ENCODE measurements around the gene DCTN4. TPM values are rescaled to one million over a fixed set of nuclear protein-coding genes. Genes with fewer than 3 reads are reported as not detected.

The DCTN4 gene
- total RNA-seq, 1 donor from 2014 or later, result 73.3 TPM

DNA sequence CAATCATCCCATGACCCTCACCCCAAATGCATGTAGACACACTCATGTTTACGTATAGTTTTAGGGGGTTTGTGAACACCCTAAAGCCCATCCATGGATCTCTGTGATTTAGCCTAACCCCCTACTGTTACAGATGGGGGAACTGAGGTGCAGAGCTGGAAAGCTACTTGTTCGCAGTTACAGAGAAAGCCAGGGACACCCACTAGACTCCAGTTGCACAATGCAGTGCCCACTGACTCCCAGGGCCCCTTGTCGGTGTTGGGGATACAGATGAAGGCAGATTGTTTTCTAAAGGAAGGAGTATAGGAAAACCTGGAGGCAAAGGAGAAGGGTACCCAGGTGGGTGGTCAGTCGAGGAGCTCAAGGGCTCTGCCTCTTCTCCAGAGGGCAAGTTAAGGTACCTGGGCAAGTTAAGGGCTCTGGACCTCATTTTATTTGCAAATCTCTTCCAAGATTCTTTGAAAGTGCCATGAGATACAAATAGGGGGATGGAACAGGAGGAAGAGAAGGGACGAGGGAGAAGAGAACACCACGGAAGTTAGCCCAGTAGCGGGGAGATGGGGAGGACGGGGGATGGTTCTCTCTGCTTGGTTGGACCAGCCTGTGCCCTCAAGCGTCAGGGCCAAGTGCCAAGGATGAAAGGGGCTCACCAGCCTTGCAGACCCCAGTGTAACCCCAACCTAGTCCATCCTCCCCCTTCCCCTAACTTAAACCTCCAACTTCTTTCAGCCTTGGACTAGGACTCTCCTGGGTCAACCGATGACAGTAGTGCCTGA lies 96.8 kb downstream of the DCTN4 start:
- no peaks in the 10 kb centered on the region for H3K9me3 Mint-ChIP-seq (ENCODE audit: low read depth)
- H3K36me3 Mint-ChIP-seq (ENCODE audit: insufficient read depth), result no peaks in the 10 kb centered on the region
- no peak for DNase-seq (ENCODE audit: low spot score, unreplicated experiment)
- TF ChIP-seq, protein P1, sequence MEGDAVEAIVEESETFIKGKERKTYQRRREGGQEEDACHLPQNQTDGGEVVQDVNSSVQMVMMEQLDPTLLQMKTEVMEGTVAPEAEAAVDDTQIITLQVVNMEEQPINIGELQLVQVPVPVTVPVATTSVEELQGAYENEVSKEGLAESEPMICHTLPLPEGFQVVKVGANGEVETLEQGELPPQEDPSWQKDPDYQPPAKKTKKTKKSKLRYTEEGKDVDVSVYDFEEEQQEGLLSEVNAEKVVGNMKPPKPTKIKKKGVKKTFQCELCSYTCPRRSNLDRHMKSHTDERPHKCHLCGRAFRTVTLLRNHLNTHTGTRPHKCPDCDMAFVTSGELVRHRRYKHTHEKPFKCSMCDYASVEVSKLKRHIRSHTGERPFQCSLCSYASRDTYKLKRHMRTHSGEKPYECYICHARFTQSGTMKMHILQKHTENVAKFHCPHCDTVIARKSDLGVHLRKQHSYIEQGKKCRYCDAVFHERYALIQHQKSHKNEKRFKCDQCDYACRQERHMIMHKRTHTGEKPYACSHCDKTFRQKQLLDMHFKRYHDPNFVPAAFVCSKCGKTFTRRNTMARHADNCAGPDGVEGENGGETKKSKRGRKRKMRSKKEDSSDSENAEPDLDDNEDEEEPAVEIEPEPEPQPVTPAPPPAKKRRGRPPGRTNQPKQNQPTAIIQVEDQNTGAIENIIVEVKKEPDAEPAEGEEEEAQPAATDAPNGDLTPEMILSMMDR (IDR thresholded peaks at IDR 0.05; ENCODE audit: unreplicated experiment), result no peak
- H3K4me1 Mint-ChIP-seq (ENCODE audit: low read depth), result peaks cover 3% of the 10 kb centered on the region
- no peak overlapping the region for H3K4me3 Mint-ChIP-seq (ENCODE audit: low read depth)
- H3K27ac Mint-ChIP-seq, result no peak overlapping the region
- H3K27me3 Mint-ChIP-seq, result peaks cover 19% of the 10 kb centered on the region

DNA sequence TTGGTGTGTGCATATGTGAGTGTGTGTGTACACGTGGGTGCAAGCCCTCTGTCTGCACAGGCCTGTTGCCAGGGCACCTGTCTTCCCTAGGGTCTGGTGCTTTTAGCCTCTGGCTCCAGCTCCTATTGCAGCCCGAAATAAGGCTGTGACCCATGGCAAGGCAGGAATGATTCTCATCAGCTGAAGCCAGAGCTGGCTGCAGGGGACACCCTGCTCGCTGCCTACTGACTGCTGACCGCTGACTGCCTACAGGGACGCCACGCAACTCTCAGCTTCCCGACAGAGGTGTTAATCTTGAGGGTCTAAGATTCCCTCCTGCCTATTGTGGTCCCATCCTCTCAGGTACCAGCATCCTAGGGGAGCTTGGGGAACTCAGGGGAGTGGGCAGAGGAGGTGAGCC lies 97.7 kb downstream of the DCTN4 start, which contains the start of gene MYOZ3:
TSS of gene MYOZ3 (plus strand) at position 166 of the 400 bp plus-strand sequence. CDS start 1,691 bp downstream, outside the sequence.
- Mint-ChIP-seq H3K27ac (no peak within 1 kb of the TSS), H3K4me3 (ENCODE audit: low read depth) (no peak within 1 kb of the TSS), H3K9me3 (ENCODE audit: low read depth) (no peaks in the 10 kb centered on the region), H3K36me3 (ENCODE audit: insufficient read depth) (no peaks in the 10 kb centered on the region), H3K4me1 (ENCODE audit: low read depth) (peaks cover 3% of the 10 kb centered on the region), H3K27me3 (peaks cover 19% of the 10 kb centered on the region)
- no peak for DNase-seq (ENCODE audit: low spot score, unreplicated experiment)
- TF ChIP-seq, protein P1 (IDR thresholded peaks at IDR 0.05; ENCODE audit: unreplicated experiment), result no peak

DNA sequence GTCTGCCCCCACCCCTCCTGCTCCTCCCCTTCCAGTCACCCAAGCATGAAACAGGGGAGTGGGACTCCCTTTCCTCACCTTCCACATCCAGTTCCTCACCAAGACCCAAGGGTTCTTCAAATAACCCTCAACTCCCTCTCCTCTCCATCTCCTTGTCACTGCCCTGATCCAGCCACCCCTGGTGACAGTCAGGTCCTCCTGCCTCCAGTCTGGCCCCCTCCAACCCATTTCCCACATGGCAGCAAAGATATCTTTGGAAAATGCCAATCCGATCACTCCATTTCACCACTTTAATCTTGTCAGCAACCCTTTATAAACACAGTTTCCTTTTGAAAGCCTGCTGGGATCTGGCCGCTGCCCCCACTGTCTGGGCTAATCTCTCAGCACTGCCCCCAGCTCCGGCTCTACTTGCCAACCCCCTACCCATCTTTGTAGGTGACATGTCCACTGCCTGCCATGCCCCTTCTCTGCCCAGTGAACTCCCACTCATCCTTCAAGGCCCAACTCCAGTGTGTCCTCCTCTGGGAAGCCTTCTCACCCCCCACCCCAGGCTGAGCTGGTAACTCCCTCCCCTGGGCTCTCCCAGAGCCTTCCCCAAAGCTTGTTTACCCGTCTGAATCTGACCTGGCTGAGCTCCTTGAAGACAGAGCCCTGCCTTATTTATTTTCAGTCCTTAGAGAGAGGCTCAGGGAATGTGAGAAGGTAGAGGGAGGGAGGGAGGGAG lies 98.5 kb downstream of the DCTN4 start:
- H3K27me3 Mint-ChIP-seq, result peaks cover 22% of the 10 kb centered on the region
- no peak overlapping the region for H3K27ac Mint-ChIP-seq
- no peaks in the 10 kb centered on the region for H3K9me3 Mint-ChIP-seq (ENCODE audit: low read depth)
- H3K4me1 Mint-ChIP-seq (ENCODE audit: low read depth), result peaks cover 4% of the 10 kb centered on the region
- H3K4me3 Mint-ChIP-seq (ENCODE audit: low read depth), result no peak overlapping the region
- no peaks in the 10 kb centered on the region for H3K36me3 Mint-ChIP-seq (ENCODE audit: insufficient read depth)
- DNase-seq (ENCODE audit: low spot score, unreplicated experiment), result no peak
- TF ChIP-seq, protein P1 (IDR thresholded peaks at IDR 0.05; ENCODE audit: unreplicated experiment), result no peak

DNA sequence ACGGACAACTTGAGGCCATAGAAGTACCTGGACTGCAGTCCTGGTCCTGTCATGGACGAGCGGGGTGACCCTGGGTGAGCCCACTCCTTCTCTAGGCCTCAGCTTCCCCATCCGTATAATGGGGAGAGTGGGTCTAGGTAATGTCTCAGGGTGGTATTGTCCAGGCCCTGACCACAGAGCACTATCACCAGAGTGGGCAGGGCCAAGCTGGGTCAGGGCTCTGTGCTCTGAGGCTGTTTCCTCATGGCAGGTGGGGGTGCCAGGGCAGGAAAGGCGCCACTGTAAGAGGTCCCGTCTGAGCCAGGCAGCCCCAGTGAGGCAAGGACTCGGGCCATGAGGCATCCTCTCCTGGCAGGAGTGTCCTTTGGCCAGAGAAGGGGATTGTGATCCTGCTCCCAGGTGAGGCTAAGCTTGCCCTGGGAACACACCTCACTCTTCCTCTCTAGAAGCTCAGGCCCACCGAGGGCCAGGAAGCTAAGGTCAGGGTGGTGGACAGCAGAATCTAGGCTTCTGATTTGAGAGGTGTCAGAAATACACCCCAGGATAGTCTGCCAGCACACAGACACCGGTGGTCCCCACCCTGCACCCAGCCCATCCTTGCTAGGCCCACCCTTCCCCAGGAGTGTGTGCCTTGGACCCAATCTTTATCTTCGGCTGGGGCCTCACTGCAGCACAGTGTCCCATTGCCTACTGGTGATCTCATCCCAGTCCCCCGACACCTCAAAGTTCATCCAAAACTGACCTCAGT lies 99.3 kb downstream of the DCTN4 start:
- Mint-ChIP-seq H3K27me3 (peaks cover 22% of the 10 kb centered on the region), H3K9me3 (ENCODE audit: low read depth) (no peaks in the 10 kb centered on the region), H3K4me3 (ENCODE audit: low read depth) (no peak overlapping the region), H3K27ac (no peak overlapping the region), H3K4me1 (ENCODE audit: low read depth) (peaks cover 4% of the 10 kb centered on the region), H3K36me3 (ENCODE audit: insufficient read depth) (no peaks in the 10 kb centered on the region)
- TF ChIP-seq, protein P1 (IDR thresholded peaks at IDR 0.05; ENCODE audit: unreplicated experiment), result no peak
- DNase-seq (ENCODE audit: low spot score, unreplicated experiment), result no peak

DNA sequence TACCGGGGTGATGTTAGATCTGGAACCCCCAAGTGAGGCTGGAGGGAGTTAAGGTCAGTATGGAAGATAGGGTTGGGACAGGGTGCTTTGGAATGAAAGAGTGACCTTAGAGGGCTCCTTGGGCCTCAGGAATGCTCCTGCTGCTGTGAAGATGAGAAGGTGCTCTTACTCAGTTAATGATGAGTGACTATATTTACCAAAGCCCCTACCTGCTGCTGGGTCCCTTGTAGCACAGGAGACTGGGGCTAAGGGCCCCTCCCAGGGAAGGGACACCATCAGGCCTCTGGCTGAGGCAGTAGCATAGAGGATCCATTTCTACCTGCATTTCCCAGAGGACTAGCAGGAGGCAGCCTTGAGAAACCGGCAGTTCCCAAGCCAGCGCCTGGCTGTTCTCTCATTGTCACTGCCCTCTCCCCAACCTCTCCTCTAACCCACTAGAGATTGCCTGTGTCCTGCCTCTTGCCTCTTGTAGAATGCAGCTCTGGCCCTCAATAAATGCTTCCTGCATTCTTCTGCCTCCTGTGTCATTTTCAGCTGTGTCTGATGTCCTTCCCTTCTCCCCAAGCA lies 100.0 kb downstream of the DCTN4 start:
- no peak for DNase-seq (ENCODE audit: low spot score, unreplicated experiment)
- TF ChIP-seq, protein P1 (IDR thresholded peaks at IDR 0.05; ENCODE audit: unreplicated experiment), result no peak
- Mint-ChIP-seq H3K27ac (no peak overlapping the region), H3K4me1 (ENCODE audit: low read depth) (peaks cover 4% of the 10 kb centered on the region), H3K36me3 (ENCODE audit: insufficient read depth) (no peaks in the 10 kb centered on the region), H3K9me3 (ENCODE audit: low read depth) (no peaks in the 10 kb centered on the region), H3K4me3 (ENCODE audit: low read depth) (no peak overlapping the region), H3K27me3 (peaks cover 23% of the 10 kb centered on the region)

Data from progenitor cell of endocrine pancreas (in vitro differentiated cells).